Mononuclear cell (primary cell): ENCODE data around the gene PLBD2. TPM values are rescaled to one million over a fixed set of nuclear protein-coding genes. Genes with fewer than 3 reads are reported as not detected.

Experiments used
- H3K27me3 ChIP-seq: 2 replicates; pipeline ENCODE4 v1.6.0; 2011; ENCODE audit warnings: low read length, control low read depth; ENCODE audit not compliant: insufficient read depth
- H3K4me1 ChIP-seq: 2 replicates; pipeline ENCODE4 v1.5.1; 2011; ENCODE audit warnings: mild to moderate bottlenecking, low read length, control low read depth; ENCODE audit not compliant: insufficient read depth
- H3K4me3 ChIP-seq: 2 replicates; pipeline ENCODE4 v1.5.1; 2011; ENCODE audit warnings: mild to moderate bottlenecking, low read length, moderate library complexity
- H3K9me3 ChIP-seq: 2 replicates; pipeline ENCODE4 v1.5.1; 2011; ENCODE audit warnings: low read depth, mild to moderate bottlenecking, control low read depth, low read length
- total RNA-seq: library from RNA; depleted of rRNA; stranded (reverse); fragments of >200 nt; gene quantifications from one replicate; pipeline ENCODE4 v1.2.3, GENCODE V29; 2012

Gene PLBD2
- total RNA-seq, 1 donor = 15.3 TPM

GRCh38 chr12:113424456-113424855 is 66.1 kb downstream of the PLBD2 start:
- H3K4me3 ChIP-seq = no peak overlapping the region
- H3K4me1 ChIP-seq = peaks cover 18% of the 10 kb centered on the region
- H3K9me3 ChIP-seq = no peaks in the 10 kb centered on the region
- no peaks in the 10 kb centered on the region for H3K27me3 ChIP-seq

DNA sequence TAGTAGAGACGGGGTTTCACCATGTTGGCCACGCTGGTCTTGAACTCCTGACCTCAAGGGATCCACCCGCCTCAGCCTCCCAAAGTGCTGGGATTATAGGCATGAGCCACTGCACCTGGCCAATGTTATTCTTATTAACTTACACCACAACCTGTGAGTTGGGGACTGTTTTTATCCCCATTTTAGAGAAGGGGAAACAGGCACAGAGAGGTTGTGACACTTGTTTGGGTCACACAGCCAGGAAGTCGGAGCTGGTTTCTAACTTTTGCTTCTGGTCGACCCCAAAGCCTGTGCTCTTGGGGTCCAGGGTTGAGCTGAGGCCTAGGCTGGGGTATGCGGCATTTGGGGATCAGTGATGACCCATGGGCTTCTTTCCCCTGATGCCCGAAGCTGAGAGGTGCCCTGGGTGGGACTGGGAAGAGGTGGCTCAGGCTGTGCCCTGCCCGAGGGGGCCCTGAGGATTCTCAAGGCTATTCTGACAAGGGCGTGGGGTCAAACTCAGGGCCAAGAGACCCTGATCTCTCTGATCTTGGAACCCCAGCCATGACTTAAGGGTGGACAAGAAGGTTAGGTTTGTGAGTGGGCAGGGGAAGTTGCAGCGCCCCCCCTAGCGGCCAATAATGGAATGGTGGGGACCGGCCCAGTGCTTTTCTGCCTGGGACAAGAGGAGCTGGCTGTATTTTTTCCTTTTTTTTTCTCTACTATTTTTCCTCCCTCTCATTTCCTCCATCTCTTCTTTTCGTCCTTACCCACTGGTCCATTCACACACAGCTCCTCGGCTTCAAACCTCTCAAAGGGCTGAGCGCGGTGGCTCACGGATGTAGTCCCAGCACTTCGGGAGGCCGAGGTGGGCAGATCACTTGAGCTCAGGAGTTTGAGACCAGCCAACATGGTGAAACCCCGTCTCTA is 66.8 kb downstream of the PLBD2 start:
- Histone ChIP-seq H3K9me3 (no peaks in the 10 kb centered on the region), H3K4me3 (no peak overlapping the region), H3K27me3 (no peaks in the 10 kb centered on the region), H3K4me1 (peaks cover 18% of the 10 kb centered on the region)

DNA sequence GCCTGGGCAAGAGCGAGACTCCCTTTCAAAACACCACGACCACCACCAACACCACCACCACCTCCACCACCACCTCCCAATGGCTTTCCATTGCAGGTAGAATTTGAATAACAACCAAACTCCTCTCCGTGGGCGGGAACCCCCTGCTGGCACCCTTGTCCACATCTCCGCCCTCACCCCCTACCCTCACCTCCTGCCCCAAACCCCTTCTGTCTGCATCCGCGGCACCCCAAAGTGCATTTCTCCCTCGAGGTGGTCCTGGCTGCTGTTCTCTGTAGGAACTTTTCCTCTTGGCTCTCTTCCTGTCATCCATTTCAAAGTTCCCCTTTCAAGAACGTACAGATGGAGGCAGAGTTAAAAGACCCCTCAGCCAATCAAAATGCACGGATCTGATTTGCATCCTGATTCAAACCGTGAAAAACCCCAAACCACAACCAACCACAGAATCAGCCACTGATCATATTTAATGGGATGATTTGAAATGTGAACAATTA is 67.6 kb downstream of the PLBD2 start:
- no peak overlapping the region for H3K4me3 ChIP-seq
- no peaks in the 10 kb centered on the region for H3K27me3 ChIP-seq
- H3K4me1 ChIP-seq = peaks cover 18% of the 10 kb centered on the region
- H3K9me3 ChIP-seq = no peaks in the 10 kb centered on the region

GRCh38 chr12:113427882-113428281 is 69.5 kb downstream of the PLBD2 start:
- H3K27me3 ChIP-seq = no peaks in the 10 kb centered on the region
- peaks cover 3% of the 10 kb centered on the region for H3K4me1 ChIP-seq
- no peak overlapping the region for H3K4me3 ChIP-seq
- no peaks in the 10 kb centered on the region for H3K9me3 ChIP-seq

DNA sequence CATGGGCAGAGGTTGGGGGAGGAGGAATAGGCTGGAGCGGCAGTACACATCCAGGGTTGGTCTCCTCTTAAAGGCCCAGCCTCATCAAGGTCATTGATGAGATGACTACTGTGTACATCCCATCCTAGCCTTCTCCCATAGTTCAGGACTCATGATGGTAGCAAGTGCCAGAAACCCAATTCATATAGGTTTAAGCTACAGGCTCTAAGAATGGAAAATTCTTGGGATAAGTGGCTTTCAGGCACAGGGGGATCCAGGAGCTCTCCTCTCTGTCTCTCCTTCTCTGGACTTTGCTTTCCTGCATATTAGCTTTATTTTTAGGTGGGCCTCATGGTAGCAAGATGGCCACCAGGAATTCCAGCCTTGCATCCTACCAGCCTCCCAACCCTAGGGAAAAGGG is 70.1 kb downstream of the PLBD2 start:
- H3K27me3 ChIP-seq = no peaks in the 10 kb centered on the region
- no peaks in the 10 kb centered on the region for H3K4me1 ChIP-seq
- no peaks in the 10 kb centered on the region for H3K9me3 ChIP-seq
- H3K4me3 ChIP-seq = no peak overlapping the region

- no peaks in the 10 kb centered on the region for H3K9me3 ChIP-seq
- H3K27me3 ChIP-seq = no peaks in the 10 kb centered on the region
- no peak overlapping the region for H3K4me3 ChIP-seq
- H3K4me1 ChIP-seq = no peaks in the 10 kb centered on the region
Observed at GRCh38 chr12:113432986-113433385, 74.6 kb downstream of the PLBD2 start.

DNA sequence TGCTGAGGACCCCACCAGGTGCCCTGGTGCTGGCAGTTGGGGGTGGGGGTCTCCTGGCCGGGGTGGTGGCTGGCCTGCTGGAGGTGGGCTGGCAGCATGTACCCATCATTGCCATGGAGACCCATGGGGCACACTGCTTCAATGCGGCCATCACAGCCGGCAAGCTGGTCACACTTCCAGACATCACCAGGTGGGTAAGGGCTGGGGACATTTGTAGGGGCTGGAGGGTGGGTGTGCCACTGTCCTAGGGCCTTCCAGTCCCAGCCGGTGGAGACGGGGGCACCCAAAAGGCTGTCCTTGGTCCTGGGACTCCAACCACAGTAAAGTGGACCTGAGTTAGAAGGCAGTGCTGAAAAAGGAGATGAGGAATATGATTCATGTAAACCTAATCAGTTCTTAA is 77.0 kb downstream of the PLBD2 start:
- no peak overlapping the region for H3K4me3 ChIP-seq
- H3K9me3 ChIP-seq = no peaks in the 10 kb centered on the region
- no peaks in the 10 kb centered on the region for H3K27me3 ChIP-seq
- no peaks in the 10 kb centered on the region for H3K4me1 ChIP-seq

DNA sequence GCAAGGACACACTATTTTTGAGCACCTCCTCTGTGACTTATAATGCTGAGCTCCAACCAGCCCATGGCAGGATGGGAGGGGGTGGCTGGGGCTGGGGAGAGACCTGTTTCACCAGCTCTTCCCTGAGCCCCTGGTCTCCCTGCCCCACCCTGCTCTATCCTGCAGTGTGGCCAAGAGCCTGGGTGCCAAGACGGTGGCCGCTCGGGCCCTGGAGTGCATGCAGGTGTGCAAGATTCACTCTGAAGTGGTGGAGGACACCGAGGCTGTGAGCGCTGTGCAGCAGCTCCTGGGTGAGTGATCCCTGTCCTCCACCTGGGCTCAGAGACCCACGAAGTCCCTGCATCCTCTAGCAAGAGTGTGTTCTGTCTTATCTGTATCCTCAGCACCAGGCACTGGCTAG is 78.2 kb downstream of the PLBD2 start:
- H3K4me3 ChIP-seq = no peak overlapping the region
- H3K9me3 ChIP-seq = no peaks in the 10 kb centered on the region
- H3K4me1 ChIP-seq = no peaks in the 10 kb centered on the region
- no peaks in the 10 kb centered on the region for H3K27me3 ChIP-seq

DNA sequence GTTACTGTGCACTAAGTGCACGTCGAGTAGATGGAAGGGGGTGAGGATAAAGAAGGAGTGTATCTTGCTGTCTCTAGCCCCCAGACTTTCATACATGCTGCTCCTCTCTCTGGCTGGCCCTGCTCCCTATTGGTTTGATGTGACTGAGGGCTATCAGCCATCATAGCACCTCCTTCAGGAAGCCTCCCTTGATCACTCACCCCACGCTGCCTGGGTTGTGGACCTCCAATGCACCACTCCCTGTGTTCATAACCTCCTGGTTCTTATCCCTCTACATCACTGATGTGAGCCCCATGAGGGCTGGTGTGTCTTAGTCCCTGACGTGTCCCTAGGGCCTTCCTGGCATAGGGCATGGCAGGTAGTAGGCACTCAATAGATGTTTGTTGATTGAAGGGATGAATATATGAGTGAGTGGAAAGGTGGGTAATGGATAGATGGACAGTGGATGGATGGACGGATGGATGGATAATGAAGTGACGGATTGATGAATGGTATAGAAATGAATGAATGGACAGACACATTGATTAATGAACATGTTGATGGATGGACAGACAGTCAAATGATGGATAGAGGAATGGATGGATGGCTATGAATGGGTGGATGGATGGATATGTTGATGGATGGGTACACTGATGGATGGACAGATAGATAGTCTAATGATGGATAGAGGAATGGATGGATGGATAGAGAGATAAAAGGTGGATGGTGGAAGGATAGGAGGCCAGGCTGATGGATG is 78.8 kb downstream of the PLBD2 start:
- Histone ChIP-seq H3K4me3 (no peak overlapping the region), H3K9me3 (no peaks in the 10 kb centered on the region), H3K4me1 (no peaks in the 10 kb centered on the region), H3K27me3 (no peaks in the 10 kb centered on the region)

- Histone ChIP-seq H3K4me3 (no peak overlapping the region), H3K27me3 (no peaks in the 10 kb centered on the region), H3K9me3 (no peaks in the 10 kb centered on the region), H3K4me1 (no peaks in the 10 kb centered on the region)
Observed at GRCh38 chr12:113437729-113438100, 79.3 kb downstream of the PLBD2 start.

GRCh38 chr12:113438523-113439300 is 80.3 kb downstream of the PLBD2 start:
- peaks cover 3% of the 10 kb centered on the region for H3K27me3 ChIP-seq
- H3K4me3 ChIP-seq = no peak overlapping the region
- no peaks in the 10 kb centered on the region for H3K9me3 ChIP-seq
- H3K4me1 ChIP-seq = no peaks in the 10 kb centered on the region

DNA sequence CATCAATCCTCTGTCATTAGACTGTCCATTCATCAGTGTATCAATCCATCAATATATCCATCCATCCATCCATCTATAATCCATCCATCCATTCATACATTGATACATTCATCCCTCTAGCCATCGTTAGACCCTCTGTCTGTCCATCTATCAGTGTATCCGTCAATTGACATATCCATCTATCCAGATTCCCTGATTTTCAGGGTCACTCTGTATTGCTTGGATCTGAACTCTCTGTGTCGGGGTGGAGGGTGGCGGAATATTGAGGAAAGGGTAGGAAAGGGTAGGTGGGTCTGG is 80.9 kb downstream of the PLBD2 start:
- Histone ChIP-seq H3K27me3 (peaks cover 3% of the 10 kb centered on the region), H3K9me3 (no peaks in the 10 kb centered on the region), H3K4me1 (no peaks in the 10 kb centered on the region), H3K4me3 (no peak overlapping the region)

- Histone ChIP-seq H3K4me3 (no peak overlapping the region), H3K9me3 (no peaks in the 10 kb centered on the region), H3K27me3 (peaks cover 3% of the 10 kb centered on the region), H3K4me1 (no peaks in the 10 kb centered on the region)
Observed at GRCh38 chr12:113439606-113440030, 81.2 kb downstream of the PLBD2 start.

DNA sequence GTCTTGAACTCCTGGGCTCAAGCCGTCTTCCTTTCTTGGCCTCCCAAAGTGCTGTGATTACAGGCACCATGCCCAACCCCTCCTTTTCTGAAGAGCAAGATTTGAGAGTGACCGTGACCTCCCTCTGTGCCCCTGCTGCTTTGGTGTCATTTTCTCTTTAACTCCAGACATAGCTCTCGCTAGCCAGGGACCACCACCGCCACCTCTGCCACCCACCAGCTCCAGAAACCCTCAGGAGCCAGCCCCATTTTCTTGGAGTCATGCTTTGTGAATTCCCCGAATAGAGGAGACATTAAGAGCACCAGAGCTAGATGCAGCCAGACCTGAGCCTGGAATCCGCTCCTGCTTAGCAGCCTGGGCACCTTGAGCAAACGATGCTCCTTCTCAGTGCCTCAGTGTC is 81.9 kb downstream of the PLBD2 start:
- Histone ChIP-seq H3K4me3 (no peak overlapping the region), H3K27me3 (peaks cover 3% of the 10 kb centered on the region), H3K9me3 (no peaks in the 10 kb centered on the region), H3K4me1 (no peaks in the 10 kb centered on the region)
